CD4-positive, alpha-beta T cell (primary cell): Measurements from ENCODE around the gene SLC12A7. TPM values are rescaled to one million over a fixed set of nuclear protein-coding genes. Genes with fewer than 3 reads are reported as not detected.

Experiments used
- ATAC-seq: fragments of 200-7000 bp; cut with Tn5 transposase; one replicate; pipeline ENCODE4 v1.10.0; 2022; ENCODE audit warnings: mild to moderate bottlenecking; ENCODE audit not compliant: poor library complexity
- CTCF ChIA-PET: fragments of 350-600 bp; sonication (Branson Sonifier 250); formaldehyde crosslinking; loops from one replicate; lab custom pipeline; 2021; ENCODE audit warnings: antibody characterized with exemption, inconsistent platforms; lab: Charles Lee
- POLR2A ChIA-PET: fragments of 350-600 bp; sonication (Branson Sonifier 250); formaldehyde crosslinking; loops from one replicate; lab custom pipeline; 2021; ENCODE audit warnings: antibody characterized with exemption, inconsistent platforms; lab: Charles Lee
- DNase-seq, 14 experiments: peaks; one replicate each; pipeline ENCODE4 v3.0.0-alpha.2; 2013 to 2020; ENCODE audit warnings: mixed read lengths in 2 of 14
- H3K27ac ChIP-seq, 2 donors: one replicate each; pipeline versions ENCODE4 v1.5.1 to v1.7.0; 2013; ENCODE audit warnings: low read length in 2 of 2, low read depth in 1 of 2, mild to moderate bottlenecking in 1 of 2
- H3K27me3 ChIP-seq, 2 experiments: 1 replicate in 1 of 2; 2 replicates in 1 of 2; pipeline versions ENCODE4 v1.6.1 to v1.7.0; 2013; ENCODE audit warnings: low read length in 2 of 2, control low read depth in 1 of 2, mild to moderate bottlenecking in 1 of 2, moderate library complexity in 1 of 2; ENCODE audit not compliant: insufficient read depth in 2 of 2, control insufficient read depth in 1 of 2
- H3K36me3 ChIP-seq: one replicate; pipeline ENCODE4 v1.6.1; 2013; ENCODE audit warnings: low read length, control low read depth; ENCODE audit not compliant: insufficient read depth
- H3K4me1 ChIP-seq: one replicate; pipeline ENCODE4 v1.6.1; 2013; ENCODE audit warnings: low read length, control low read depth; ENCODE audit not compliant: insufficient read depth
- H3K4me3 ChIP-seq: one replicate; pipeline ENCODE4 v1.5.1; 2013; ENCODE audit warnings: mild to moderate bottlenecking, low read length, moderate library complexity
- H3K9me3 ChIP-seq, 2 experiments: 1 replicate in 1 of 2; 2 replicates in 1 of 2; pipeline versions ENCODE4 v1.6.1 to v1.7.0; 2013; ENCODE audit warnings: low read length in 2 of 2, mild to moderate bottlenecking in 2 of 2, control low read depth in 1 of 2, moderate library complexity in 1 of 2; ENCODE audit not compliant: control insufficient read depth in 1 of 2, insufficient read depth in 1 of 2
- H3K27ac Mint-ChIP-seq: one replicate; pipeline ENCODE4 v1.8.0; 2020; ENCODE audit warnings: mixed read lengths
- H3K27me3 Mint-ChIP-seq: one replicate; pipeline ENCODE4 v1.8.0; 2021; ENCODE audit warnings: mixed read lengths
- H3K36me3 Mint-ChIP-seq: one replicate; pipeline ENCODE4 v1.8.0; 2021; ENCODE audit warnings: low read depth, mixed read lengths
- H3K4me1 Mint-ChIP-seq: one replicate; pipeline ENCODE4 v1.8.0; 2021; ENCODE audit warnings: low read depth, mixed read lengths
- H3K4me3 Mint-ChIP-seq: one replicate; pipeline ENCODE4 v1.8.0; 2020; ENCODE audit warnings: mild to moderate bottlenecking, mixed read lengths
- H3K9me3 Mint-ChIP-seq: one replicate; pipeline ENCODE4 v1.8.0; 2020; ENCODE audit warnings: mixed read lengths
- intact Hi-C, 2 experiments: fragments of 100-400 bp; cut with DNase I in 1 of 2; cut with micrococcal nuclease in 1 of 2; formaldehyde crosslinking; loops; one replicate each; pipeline versions ENCODE4 v1.15.1 to v1.9.0; 2023 to 2025; cut with DNase I, micrococcal nuclease
- total RNA-seq, 174 experiments: library from RNA in 2 of 174; stranded (reverse) in 2 of 174; gene quantifications; one replicate each; pipeline ENCODE4 v1.2.3 and lab custom pipeline; 2021 to 2026
- TF ChIP-seq, protein P1 (sequence below): fragments of 200-600 bp; IDR thresholded peaks from one replicate; pipeline ENCODE4 v1.8.0; 2022; ENCODE audit warnings: antibody characterized with exemption, mild to moderate bottlenecking

SLC12A7 gene
- total RNA-seq, 2 experiments from 2014 or later: 47.9 to 51.7 TPM

DNA sequence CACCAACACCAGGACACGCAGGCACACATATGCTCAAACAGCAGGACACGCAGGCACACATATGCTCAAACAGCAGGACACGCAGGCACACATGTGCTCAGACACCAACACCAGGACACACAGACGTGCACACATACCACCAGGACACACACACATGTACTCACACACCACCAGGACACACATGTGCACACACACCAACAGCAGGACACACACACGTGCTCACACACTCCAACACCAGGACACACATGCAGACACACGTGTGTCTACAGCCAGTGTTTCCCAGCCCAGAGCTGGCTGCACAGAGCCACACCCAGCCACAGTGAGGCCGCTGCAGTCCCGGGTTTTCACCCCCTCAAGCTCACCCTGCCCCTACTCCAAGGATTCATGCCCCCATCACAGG, 25.0 kb upstream of the SLC12A7 start:
- no peaks in the 10 kb centered on the region for H3K9me3 Mint-ChIP-seq
- peaks cover 0 to 4% of the 10 kb centered on the region in 2 experiments for H3K27me3 ChIP-seq
- peaks cover 11% of the 10 kb centered on the region for H3K4me1 Mint-ChIP-seq
- ChIA-PET POLR2A (no interaction called here), CTCF (no interaction called here)
- H3K36me3 Mint-ChIP-seq: no peaks in the 10 kb centered on the region
- DNase-seq (no peak), ATAC-seq (no peak)
- no peak overlapping the region for H3K27ac ChIP-seq
- H3K27ac Mint-ChIP-seq: no peak overlapping the region
- no peaks in the 10 kb centered on the region for H3K9me3 ChIP-seq
- no peaks in the 10 kb centered on the region for H3K36me3 ChIP-seq
- no peak overlapping the region for H3K4me3 Mint-ChIP-seq
- peaks cover 13% of the 10 kb centered on the region for H3K4me1 ChIP-seq
- no peak overlapping the region for H3K4me3 ChIP-seq
- intact Hi-C loops: no loop called here
- H3K27me3 Mint-ChIP-seq: peaks cover 5% of the 10 kb centered on the region
- TF ChIP-seq, protein P1, sequence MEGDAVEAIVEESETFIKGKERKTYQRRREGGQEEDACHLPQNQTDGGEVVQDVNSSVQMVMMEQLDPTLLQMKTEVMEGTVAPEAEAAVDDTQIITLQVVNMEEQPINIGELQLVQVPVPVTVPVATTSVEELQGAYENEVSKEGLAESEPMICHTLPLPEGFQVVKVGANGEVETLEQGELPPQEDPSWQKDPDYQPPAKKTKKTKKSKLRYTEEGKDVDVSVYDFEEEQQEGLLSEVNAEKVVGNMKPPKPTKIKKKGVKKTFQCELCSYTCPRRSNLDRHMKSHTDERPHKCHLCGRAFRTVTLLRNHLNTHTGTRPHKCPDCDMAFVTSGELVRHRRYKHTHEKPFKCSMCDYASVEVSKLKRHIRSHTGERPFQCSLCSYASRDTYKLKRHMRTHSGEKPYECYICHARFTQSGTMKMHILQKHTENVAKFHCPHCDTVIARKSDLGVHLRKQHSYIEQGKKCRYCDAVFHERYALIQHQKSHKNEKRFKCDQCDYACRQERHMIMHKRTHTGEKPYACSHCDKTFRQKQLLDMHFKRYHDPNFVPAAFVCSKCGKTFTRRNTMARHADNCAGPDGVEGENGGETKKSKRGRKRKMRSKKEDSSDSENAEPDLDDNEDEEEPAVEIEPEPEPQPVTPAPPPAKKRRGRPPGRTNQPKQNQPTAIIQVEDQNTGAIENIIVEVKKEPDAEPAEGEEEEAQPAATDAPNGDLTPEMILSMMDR: no peak

DNA sequence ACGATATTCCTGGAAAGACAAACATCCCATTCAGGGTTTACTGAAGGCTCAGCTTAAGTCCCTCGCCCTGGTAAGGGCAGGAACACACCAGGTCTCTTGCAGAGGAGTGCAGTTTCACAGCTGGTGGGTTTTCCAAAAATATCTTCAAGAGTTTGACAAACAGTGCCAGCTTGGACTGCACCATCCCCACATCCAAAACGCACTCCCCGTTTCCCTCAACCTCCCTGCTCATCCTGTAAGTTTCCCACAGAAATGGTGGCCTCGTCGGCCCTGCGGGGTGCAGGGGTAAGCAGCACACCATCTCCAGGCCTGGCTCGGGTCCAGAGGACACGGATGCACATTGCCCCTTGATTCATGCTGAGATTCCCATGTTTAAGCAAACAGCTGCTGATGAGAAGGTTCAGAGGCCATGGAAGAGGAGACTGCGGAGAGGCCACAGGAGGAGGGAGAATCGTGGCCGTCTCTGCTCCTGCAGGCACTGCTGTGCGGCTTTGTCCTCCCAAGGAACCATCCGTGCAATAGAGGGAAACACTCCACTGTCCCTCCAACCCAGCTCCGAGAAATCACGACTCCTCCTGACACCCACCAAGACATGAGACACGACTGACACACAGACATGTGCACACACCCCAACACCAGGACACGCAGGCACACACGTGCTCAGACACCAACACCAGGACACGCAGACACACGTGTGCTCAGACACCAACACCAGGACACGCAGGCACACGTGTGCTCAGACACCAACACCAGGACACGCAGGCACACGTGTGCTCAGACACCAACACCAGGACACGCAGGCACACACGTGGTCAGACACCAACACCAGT, 24.0 kb upstream of the SLC12A7 start:
- no peak overlapping the region for H3K4me3 ChIP-seq
- DNase-seq: no peak
- Mint-ChIP-seq H3K4me1 (peaks cover 11% of the 10 kb centered on the region), H3K27ac (no peak overlapping the region), H3K27me3 (peaks cover 5% of the 10 kb centered on the region), H3K36me3 (no peaks in the 10 kb centered on the region), H3K9me3 (no peaks in the 10 kb centered on the region), H3K4me3 (no peak overlapping the region)
- CTCF ChIA-PET: no interaction called here
- H3K4me1 ChIP-seq: peaks cover 13% of the 10 kb centered on the region
- TF ChIP-seq, protein P1: no peak
- POLR2A ChIA-PET: no interaction called here
- no peaks in the 10 kb centered on the region for H3K9me3 ChIP-seq
- no peak overlapping the region for H3K27ac ChIP-seq
- intact Hi-C loops: no loop called here
- H3K27me3 ChIP-seq: no peaks in the 10 kb centered on the region
- ATAC-seq: no peak
- no peaks in the 10 kb centered on the region for H3K36me3 ChIP-seq

DNA sequence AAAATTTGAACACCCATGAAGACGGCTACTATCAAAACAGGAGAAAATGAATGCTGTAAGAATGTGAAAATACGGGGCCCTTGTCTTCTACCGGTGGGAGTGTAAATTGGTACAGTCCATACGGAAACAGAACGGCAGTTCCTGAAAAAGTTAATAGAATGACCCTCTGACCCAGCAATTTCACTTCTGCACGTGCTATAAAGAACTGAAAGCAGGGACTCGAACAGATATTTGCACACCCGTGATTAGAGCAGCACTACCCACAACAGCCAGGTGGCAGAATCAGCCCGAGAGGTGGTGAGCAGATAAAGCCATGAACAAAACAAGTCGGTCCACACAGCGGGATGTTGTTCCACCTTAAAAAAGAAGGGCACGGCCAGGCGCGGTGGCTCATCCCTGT, 22.6 kb upstream of the SLC12A7 start:
- Histone ChIP-seq H3K27me3 (no peaks in the 10 kb centered on the region), H3K36me3 (no peaks in the 10 kb centered on the region), H3K4me3 (no peak overlapping the region), H3K4me1 (peaks cover 5% of the 10 kb centered on the region), H3K27ac (no peak overlapping the region), H3K9me3 (no peaks in the 10 kb centered on the region)
- peaks cover 6% of the 10 kb centered on the region for H3K4me1 Mint-ChIP-seq
- no peak overlapping the region for H3K27ac Mint-ChIP-seq
- intact Hi-C loops: no loop called here
- CTCF ChIA-PET: no interaction called here
- H3K27me3 Mint-ChIP-seq: no peaks in the 10 kb centered on the region
- DNase-seq (peak in 3 of 14 experiments; percentile 22 to 53 (median 36)), ATAC-seq (no peak)
- H3K4me3 Mint-ChIP-seq: no peak overlapping the region
- POLR2A ChIA-PET: no interaction called here
- no peaks in the 10 kb centered on the region for H3K9me3 Mint-ChIP-seq
- H3K36me3 Mint-ChIP-seq: no peaks in the 10 kb centered on the region
- TF ChIP-seq, protein P1: no peak
